Stimulated activated CD4-positive, alpha-beta T cell treated with anti-CD3 and anti-CD28 coated beads, TNF-alpha, amount 100 ng/mL, for 48 hours (primary cell): ENCODE results near the gene SSH2.

Experiments
- DNase-seq, 3 donors: peaks; one replicate each; pipeline ENCODE4 v3.0.0-alpha.2; 2020; ENCODE audit warnings: low read depth in 3 of 3

Gene SSH2

DNA sequence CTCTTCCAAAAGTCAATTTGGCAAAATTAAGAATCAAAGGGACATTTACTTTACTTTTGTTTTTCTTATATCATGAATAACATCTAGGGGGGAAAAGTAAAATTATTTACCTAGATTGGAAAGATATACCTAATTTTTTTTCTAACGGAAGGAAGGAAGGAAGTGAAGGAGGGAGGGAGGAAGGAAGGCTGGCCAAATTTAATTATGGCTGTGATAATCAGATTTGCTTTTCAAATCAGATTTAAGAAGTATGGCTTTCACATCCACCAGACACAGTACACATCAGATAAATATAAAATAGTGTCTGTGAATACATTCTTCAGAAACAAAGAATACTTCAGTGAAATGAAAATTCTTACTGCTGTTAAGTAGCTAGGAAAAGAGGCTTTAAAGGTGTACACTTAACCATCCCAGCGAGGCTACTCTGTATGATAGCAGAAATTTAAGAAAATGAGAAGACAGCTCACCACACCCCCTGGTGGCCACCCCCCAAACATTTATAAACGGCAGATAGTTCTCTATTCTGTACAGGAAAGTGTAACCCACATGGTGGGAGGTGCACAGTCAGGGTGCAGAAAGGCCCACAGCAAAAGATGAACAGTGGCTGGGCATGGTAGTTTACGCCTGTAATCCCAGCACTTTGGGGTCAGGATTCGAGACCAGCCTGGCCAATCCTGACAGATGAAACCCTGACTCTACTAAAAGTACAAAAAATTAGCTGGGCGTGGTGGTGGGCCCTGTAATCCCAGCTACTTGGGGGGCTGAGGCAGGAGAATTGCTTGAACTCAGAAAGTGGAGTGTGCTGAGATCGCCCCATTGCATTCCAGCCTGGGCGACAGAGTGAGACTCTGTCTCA is 150.8 kb downstream of the SSH2 start:
- DNase-seq = peak; percentile 62 to 67 (median 64)

DNA sequence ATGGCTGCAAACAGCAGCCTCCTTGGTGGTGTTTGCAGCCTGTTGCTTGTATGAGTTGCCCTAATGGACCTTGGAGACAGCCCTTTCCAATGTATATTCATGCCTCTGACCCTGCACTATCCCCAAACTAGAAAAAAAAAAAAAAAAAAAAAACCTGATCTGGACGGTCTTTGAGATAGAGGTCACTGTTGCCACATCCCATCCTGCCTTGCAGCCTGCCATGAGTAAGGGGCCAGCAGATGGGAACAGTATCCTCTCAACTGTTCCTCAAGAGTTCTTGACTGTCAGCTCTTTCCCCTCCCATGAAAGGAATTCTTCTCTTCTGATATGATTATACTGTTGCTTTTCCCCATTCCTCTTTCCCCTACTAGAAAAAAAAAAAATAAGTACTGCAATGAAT is 152.4 kb downstream of the SSH2 start:
- no peak for DNase-seq

DNA sequence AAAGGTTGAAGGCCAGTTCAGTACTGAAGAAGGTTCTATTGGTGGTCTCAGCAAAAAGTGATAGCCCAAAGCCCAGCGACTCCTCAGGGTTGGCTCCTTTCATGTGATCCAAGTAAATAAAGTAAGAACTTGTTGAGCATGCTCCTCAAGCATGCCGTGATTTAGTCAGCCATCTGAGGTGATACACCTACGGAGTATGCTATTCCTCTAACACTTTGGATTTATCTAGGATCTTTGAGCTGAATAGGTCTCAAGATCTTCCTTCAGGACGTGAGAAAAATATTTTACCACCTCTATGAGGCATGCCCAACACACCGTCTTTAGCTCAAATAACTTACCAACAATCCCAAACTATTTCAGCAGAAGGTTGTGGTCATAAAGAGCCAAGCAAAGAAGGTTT is 154.0 kb downstream of the SSH2 start:
- no peak for DNase-seq

DNA sequence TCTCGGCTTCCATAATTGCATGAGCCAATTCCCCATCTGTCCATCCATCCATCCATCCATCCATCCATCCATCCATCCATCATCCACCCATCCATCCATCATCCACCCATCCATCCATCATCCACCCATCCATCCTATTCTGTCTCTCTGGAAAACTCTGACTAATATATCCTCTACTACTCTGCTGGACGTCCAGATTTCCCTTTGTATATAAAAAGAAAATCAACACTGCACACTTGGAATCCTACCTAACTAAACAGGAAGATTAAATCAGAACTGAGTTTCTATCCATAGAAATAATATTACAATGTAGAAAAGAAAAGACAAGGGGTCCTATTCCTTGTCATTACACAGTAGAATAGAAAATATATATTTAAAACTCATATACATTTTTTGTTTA is 157.0 kb downstream of the SSH2 start:
- no peak for DNase-seq

GRCh38 chr17:29771546-29771945 is 158.5 kb downstream of the SSH2 start:
- DNase-seq = no peak

DNA sequence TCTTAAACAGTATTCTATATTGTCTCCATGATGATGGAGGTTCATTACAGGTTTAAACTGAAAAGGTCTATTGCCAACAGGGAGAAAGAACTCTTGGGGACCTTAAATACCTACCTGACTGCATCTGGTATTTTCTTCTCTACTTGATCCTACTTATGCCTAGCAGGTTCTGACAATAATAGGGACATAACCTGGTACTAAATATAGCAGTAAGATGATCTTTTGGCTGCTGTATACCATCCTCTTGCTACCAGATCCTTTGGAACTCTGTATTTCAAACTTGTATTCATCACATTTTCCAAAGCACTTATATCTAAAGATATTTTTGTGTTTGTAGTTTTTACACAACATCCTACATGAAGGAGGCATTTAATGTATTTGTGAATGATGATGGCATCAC is 160.8 kb downstream of the SSH2 start:
- DNase-seq = no peak

- no peak for DNase-seq
Observed at GRCh38 chr17:29766796-29767327, 163.2 kb downstream of the SSH2 start.

- no peak for DNase-seq
Observed at GRCh38 chr17:29764748-29765147, 165.3 kb downstream of the SSH2 start.

DNA sequence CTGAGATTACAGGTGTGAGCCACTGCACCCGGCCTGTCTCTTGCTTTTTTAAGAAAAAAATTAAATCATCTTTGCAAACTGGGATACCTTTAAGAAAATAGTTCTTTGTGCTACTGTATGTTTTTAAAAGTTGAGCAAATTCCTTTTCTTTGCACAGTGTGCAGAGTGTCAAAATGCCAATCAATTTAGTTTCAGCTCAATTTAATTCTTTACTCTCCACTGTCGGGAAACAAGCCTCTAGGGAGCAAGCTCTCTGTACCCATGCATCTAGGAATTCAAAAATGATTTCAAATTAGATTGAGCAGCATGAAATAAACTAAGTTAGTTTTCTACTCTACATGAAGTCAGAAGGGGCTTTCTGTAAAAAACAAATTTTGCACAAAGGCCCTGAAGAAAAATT is 165.8 kb downstream of the SSH2 start:
- no peak for DNase-seq

GRCh38 chr17:29763273-29763672 is 166.8 kb downstream of the SSH2 start:
- no peak for DNase-seq

DNA sequence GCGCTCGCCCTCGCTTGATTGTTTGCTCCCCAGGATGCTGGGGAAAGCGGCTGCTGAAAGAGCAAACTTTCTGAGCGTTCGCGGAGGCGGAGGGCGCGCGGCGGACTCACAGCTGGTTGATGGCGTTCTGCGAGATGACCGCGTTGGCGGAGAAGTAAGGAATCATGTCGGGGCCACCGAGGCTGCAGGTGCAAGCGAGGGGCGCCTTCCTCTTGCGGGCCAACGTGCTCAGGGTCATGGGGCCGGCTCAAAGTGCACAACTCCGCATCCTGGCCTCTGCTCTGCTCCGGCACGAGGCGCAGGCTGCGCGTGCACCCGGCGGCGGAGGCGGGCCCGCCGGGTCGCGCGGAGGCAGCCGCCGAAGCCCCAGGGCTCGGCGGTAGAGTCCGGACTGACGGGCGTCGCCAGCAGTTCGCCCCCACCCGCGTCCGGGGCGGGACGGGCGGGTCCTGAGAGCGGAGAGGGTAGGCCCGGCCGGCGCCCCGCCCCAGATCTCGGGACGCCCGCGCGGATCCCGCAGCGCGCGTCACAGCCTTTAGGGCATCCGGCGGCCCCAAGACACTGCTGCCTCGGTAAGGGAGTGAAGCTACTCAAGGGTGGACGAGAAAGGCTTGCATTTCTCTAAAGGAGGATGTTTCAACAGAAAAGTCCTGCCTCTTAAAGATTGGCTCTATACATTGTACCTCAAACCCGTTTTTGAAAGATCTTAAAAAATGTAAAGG is 168.8 kb downstream of the SSH2 start:
- DNase-seq = peak; percentile 74 to 90 (median 84)

- DNase-seq = peak; percentile 10 to 31 (median 27)
Observed at GRCh38 chr17:29760279-29761039, 169.6 kb downstream of the SSH2 start.

GRCh38 chr17:29758255-29758654 is 171.8 kb downstream of the SSH2 start:
- DNase-seq = no peak

GRCh38 chr17:29757788-29758187 is 172.2 kb downstream of the SSH2 start:
- DNase-seq = no peak

GRCh38 chr17:29753845-29754439 is 176.1 kb downstream of the SSH2 start:
- no peak for DNase-seq

GRCh38 chr17:29749045-29749825 is 180.8 kb downstream of the SSH2 start:
- DNase-seq = no peak

DNA sequence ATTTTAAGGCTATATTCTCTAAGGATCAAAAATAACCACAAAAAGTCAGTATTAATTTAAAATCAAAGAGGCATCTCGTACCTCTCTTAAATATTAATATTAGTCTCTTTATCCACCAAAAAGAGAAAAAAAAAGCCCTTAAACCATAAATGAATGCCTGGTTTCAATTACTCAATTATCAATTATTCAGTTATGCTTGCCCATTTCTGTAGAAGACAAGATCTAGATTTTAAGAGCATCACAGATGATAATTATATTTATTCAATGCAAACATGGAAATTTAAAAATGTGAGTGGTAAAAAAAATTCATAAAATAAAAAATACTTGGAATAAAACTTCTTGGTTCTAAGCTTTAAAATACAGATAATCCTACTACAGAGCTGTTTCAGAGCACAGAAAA is 181.6 kb downstream of the SSH2 start:
- no peak for DNase-seq

- DNase-seq = no peak
Observed at GRCh38 chr17:29747660-29748059, 182.4 kb downstream of the SSH2 start.

GRCh38 chr17:29746669-29747068 is 183.4 kb downstream of the SSH2 start:
- DNase-seq = no peak

DNA sequence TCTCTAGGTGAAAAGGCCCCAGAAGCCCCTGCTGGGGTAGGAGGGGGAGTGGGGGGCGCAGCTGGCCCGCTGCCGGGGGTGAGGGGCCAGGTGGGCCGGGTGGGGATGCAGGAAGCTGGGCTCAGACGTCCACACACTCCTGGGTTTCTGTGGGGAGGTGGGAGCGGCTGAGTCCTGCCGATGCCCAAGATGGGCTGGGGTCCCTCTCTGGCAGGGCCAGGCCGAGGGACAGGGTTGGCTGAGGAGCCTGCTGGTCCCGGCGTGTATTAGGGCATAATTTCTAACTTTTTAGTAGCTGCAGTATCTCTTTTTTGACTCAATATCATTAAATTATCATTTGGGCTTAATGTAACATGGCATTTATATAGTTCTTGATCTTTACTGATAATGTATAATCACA is 185.9 kb downstream of the SSH2 start:
- DNase-seq = no peak

GRCh38 chr17:29742210-29742513 is 187.9 kb downstream of the SSH2 start:
- DNase-seq = no peak
